Lower lobe of right lung (tissue), 2 donors: ENCODE data around the gene NHS. TPM values are rescaled to one million over a fixed set of nuclear protein-coding genes. Genes with fewer than 3 reads are reported as not detected.

Source experiments
- ATAC-seq, 2 donors: fragments of 200-7000 bp; cut with Tn5 transposase; one replicate each; pipeline ENCODE4 v1.9.1; 2020 to 2022; ENCODE audit warnings: mild to moderate bottlenecking in 2 of 2, moderate library complexity in 2 of 2
- DNase-seq: peaks from one replicate; pipeline ENCODE4 v3.0.0-alpha.2; 2020
- H3K27ac ChIP-seq: fragments of 200-600 bp; one replicate; pipeline ENCODE4 v1.8.0; 2022
- H3K27me3 ChIP-seq: fragments of 200-600 bp; one replicate; pipeline ENCODE4 v1.8.0; 2022; ENCODE audit warnings: low read depth
- H3K36me3 ChIP-seq: fragments of 200-600 bp; one replicate; pipeline ENCODE4 v1.8.0; 2022; ENCODE audit warnings: mild to moderate bottlenecking
- H3K4me1 ChIP-seq: fragments of 200-600 bp; one replicate; pipeline ENCODE4 v1.8.0; 2022
- H3K4me3 ChIP-seq: fragments of 200-600 bp; one replicate; pipeline ENCODE4 v1.8.0; 2022; ENCODE audit warnings: mild to moderate bottlenecking
- H3K9me3 ChIP-seq: fragments of 200-600 bp; one replicate; pipeline ENCODE4 v1.8.0; 2022
- CTCF ChIP-seq: fragments of 200-600 bp; IDR thresholded peaks from one replicate; pipeline ENCODE4 v1.8.0; 2022; ENCODE audit warnings: antibody characterized with exemption, mild to moderate bottlenecking
- intact Hi-C: fragments of 100-400 bp; cut with DNase I; formaldehyde crosslinking; loops from one replicate; pipeline ENCODE4 v1.11.0; 2022
- total RNA-seq: library from RNA; stranded (reverse); fragmentation: NEBNext Ultra II Directional; extraction: Animal tissue kit (Norgen Biotek cat#: 25700); gene quantifications from one replicate; pipeline ENCODE4 v1.2.1, GENCODE V29; 2021
- donor health status: DM: no; HTN: yes; CAD: no; lungs with severe emphysema.

Gene NHS
- total RNA-seq, 1 donor from 2014 or later, result 2.7 TPM

- Histone ChIP-seq H3K27ac (no peak overlapping the region), H3K9me3 (no peaks in the 10 kb centered on the region), H3K27me3 (no peaks in the 10 kb centered on the region), H3K36me3 (no peaks in the 10 kb centered on the region), H3K4me1 (no peaks in the 10 kb centered on the region), H3K4me3 (no peak overlapping the region)
- intact Hi-C loops, result no loop called here
- ATAC-seq, result peak; percentile 66
- no peak for DNase-seq
- TF ChIP-seq CTCF, result no peak
Observed at GRCh38 chrX:17559728-17560379, 184.9 kb downstream of the NHS start.

- Histone ChIP-seq H3K4me3 (no peak overlapping the region), H3K27ac (no peak overlapping the region), H3K27me3 (no peaks in the 10 kb centered on the region), H3K36me3 (no peaks in the 10 kb centered on the region), H3K9me3 (no peaks in the 10 kb centered on the region), H3K4me1 (no peaks in the 10 kb centered on the region)
- no peak for DNase-seq
- no peak for TF ChIP-seq CTCF
- intact Hi-C loops, result no loop called here
- no peak for ATAC-seq
Observed at GRCh38 chrX:17560385-17560784, 185.4 kb downstream of the NHS start.

GRCh38 chrX:17563076-17563475 is 188.1 kb downstream of the NHS start:
- TF ChIP-seq CTCF, result no peak
- Histone ChIP-seq H3K36me3 (no peaks in the 10 kb centered on the region), H3K4me1 (no peaks in the 10 kb centered on the region), H3K27ac (no peak overlapping the region), H3K4me3 (no peak overlapping the region), H3K9me3 (no peaks in the 10 kb centered on the region), H3K27me3 (no peaks in the 10 kb centered on the region)
- DNase-seq (no peak), ATAC-seq (no peak)
- intact Hi-C loops, result no loop called here

GRCh38 chrX:17563515-17563914 is 188.5 kb downstream of the NHS start:
- intact Hi-C loops, result no loop called here
- no peak for DNase-seq
- no peak overlapping the region for H3K4me3 ChIP-seq
- TF ChIP-seq CTCF, result no peak
- H3K27ac ChIP-seq, result no peak overlapping the region
- H3K27me3 ChIP-seq, result no peaks in the 10 kb centered on the region
- ATAC-seq, result no peak
- no peaks in the 10 kb centered on the region for H3K36me3 ChIP-seq
- no peaks in the 10 kb centered on the region for H3K9me3 ChIP-seq
- no peaks in the 10 kb centered on the region for H3K4me1 ChIP-seq

GRCh38 chrX:17564689-17565409 is 189.8 kb downstream of the NHS start:
- ATAC-seq, result peak; percentile 11 to 35
- peak; percentile 46 for DNase-seq
- TF ChIP-seq CTCF, result no peak
- Histone ChIP-seq H3K36me3 (no peaks in the 10 kb centered on the region), H3K27me3 (no peaks in the 10 kb centered on the region), H3K4me3 (no peak overlapping the region), H3K9me3 (no peaks in the 10 kb centered on the region), H3K4me1 (no peaks in the 10 kb centered on the region), H3K27ac (no peak overlapping the region)
- intact Hi-C loops, result no loop called here
